ENCODE results near the gene TEX30. TPM values are rescaled to one million over a fixed set of nuclear protein-coding genes. Genes with fewer than 3 reads are reported as not detected.

The TEX30 gene
- total RNA-seq = 1 to 10 TPM; 2.1 to 5.7 (median 3.7) TPM
- long read RNA-seq, donor 1, partial matches to known transcripts = 0 of 5 reads
- long read RNA-seq, donor 1, other reads (novel, unspliced or antisense) = 2 of 5 reads
- long read RNA-seq, donor 2, partial matches to known transcripts = 0 of 4 reads
- long read RNA-seq, donor 2, other reads (novel, unspliced or antisense) = 1 of 4 reads

GRCh38 chr13:102773441-102774213 is at the start of gene TEX30:
Gene TEX30, minus strand, starts transcription at chr13:102773786. Its CDS starts 3,760 bp downstream, at chr13:102770026.
- Histone ChIP-seq H3K4me3 (peak within 1 kb of the TSS; percentile 59), H3K36me3 (ENCODE audit: low read depth) (no peaks in the 10 kb centered on the region), H3K9me3 (no peaks in the 10 kb centered on the region), H3K4me1 (ENCODE audit: low read depth) (peaks cover 8% of the 10 kb centered on the region)
- TF ChIP-seq CTCF (IDR thresholded peaks at IDR 0.05) = no peak
- DNase-seq (peak; percentile 85 to 91 (median 90)), ATAC-seq (peak; percentile 100)
- intact Hi-C loops (cut with DNase I, micrococcal nuclease) = no loop called here

GRCh38 chr13:102817907-102818306 is 44.3 kb upstream of the TEX30 start:
- Histone ChIP-seq H3K4me1 (ENCODE audit: low read depth) (no peaks in the 10 kb centered on the region), H3K36me3 (ENCODE audit: low read depth) (no peaks in the 10 kb centered on the region), H3K4me3 (no peak overlapping the region), H3K9me3 (no peaks in the 10 kb centered on the region)
- intact Hi-C loops (cut with DNase I, micrococcal nuclease) = no loop called here
- DNase-seq = no peak
- TF ChIP-seq CTCF (IDR thresholded peaks at IDR 0.05) = no peak
- no peak for ATAC-seq

- Histone ChIP-seq H3K4me3 (no peak overlapping the region), H3K36me3 (ENCODE audit: low read depth) (no peaks in the 10 kb centered on the region)
- intact Hi-C loops (cut with DNase I, micrococcal nuclease) = no loop called here
Observed at GRCh38 chr13:102817241-102817640, 43.7 kb upstream of the TEX30 start.

GRCh38 chr13:102816708-102817107 is 43.1 kb upstream of the TEX30 start:
- TF ChIP-seq CTCF (IDR thresholded peaks at IDR 0.05) = no peak
- no peak for DNase-seq
- Histone ChIP-seq H3K4me1 (ENCODE audit: low read depth) (no peaks in the 10 kb centered on the region), H3K4me3 (no peak overlapping the region), H3K36me3 (ENCODE audit: low read depth) (no peaks in the 10 kb centered on the region), H3K9me3 (no peaks in the 10 kb centered on the region)
- intact Hi-C loops (cut with DNase I, micrococcal nuclease) = no loop called here
- no peak for ATAC-seq

More at GRCh38 chr13:102817241-102817640, 43.7 kb upstream of the TEX30 start:
- TF ChIP-seq CTCF (IDR thresholded peaks at IDR 0.05) = no peak
- H3K9me3 ChIP-seq = no peaks in the 10 kb centered on the region
- DNase-seq (no peak), ATAC-seq (no peak)
- no peaks in the 10 kb centered on the region for H3K4me1 ChIP-seq (ENCODE audit: low read depth)

- intact Hi-C loops (cut with DNase I, micrococcal nuclease) = no loop called here
- H3K4me3 ChIP-seq = no peak overlapping the region
- no peak for TF ChIP-seq CTCF (IDR thresholded peaks at IDR 0.05)
- no peak for ATAC-seq
- no peaks in the 10 kb centered on the region for H3K9me3 ChIP-seq
- DNase-seq = no peak
- H3K36me3 ChIP-seq (ENCODE audit: low read depth) = no peaks in the 10 kb centered on the region
- no peaks in the 10 kb centered on the region for H3K4me1 ChIP-seq (ENCODE audit: low read depth)
Observed at GRCh38 chr13:102815788-102816187, 42.2 kb upstream of the TEX30 start.
